DND-41 (cell line): ENCODE measurements around the gene DGAT2L6.

Source experiments
- ATAC-seq: fragments of 200-7000 bp; cut with Tn5 transposase; 3 replicates; pipeline ENCODE4 v1.9.1; 2021; ENCODE audit warnings: low read depth; ENCODE audit not compliant: insufficient read depth
- DNase-seq: peaks from one replicate; pipeline ENCODE4 v3.0.0-alpha.2; 2020
- H2AFZ ChIP-seq: 2 replicates; pipeline ENCODE4 v1.6.0; 2012; ENCODE audit warnings: low read depth, low read length
- H3K27ac ChIP-seq: 2 replicates; pipeline ENCODE4 v1.5.1; 2012; ENCODE audit warnings: low read length, inconsistent platforms
- H3K27me3 ChIP-seq: fragments of 200-600 bp; sonication (generic); 2 replicates; pipeline ENCODE4 v1.6.0; 2012; ENCODE audit warnings: low read length, mild to moderate bottlenecking, inconsistent platforms; ENCODE audit not compliant: insufficient read depth, poor library complexity
- H3K36me3 ChIP-seq: 2 replicates; pipeline ENCODE4 v1.5.1; 2012; ENCODE audit warnings: low read length, inconsistent platforms; ENCODE audit not compliant: insufficient read depth
- H3K4me1 ChIP-seq: 2 replicates; pipeline ENCODE4 v1.5.1; 2012; ENCODE audit warnings: mild to moderate bottlenecking, low read length; ENCODE audit not compliant: insufficient read depth
- H3K4me2 ChIP-seq: 2 replicates; pipeline ENCODE4 v1.6.0; 2012; ENCODE audit warnings: mild to moderate bottlenecking, moderate library complexity, low read length, inconsistent platforms; ENCODE audit not compliant: insufficient read depth
- H3K4me3 ChIP-seq, 2 experiments: fragments of 200-600 bp in 1 of 2; shearing (Covaris generic) in 1 of 2; 2 replicates each; pipeline ENCODE4 v1.5.1; 2012 to 2016; ENCODE audit warnings: inconsistent platforms in 2 of 2, low read length in 2 of 2, mild to moderate bottlenecking in 2 of 2, low read depth in 1 of 2, moderate library complexity in 1 of 2
- H3K79me2 ChIP-seq: 2 replicates; pipeline ENCODE4 v1.6.0; 2012; ENCODE audit warnings: low read length, inconsistent platforms; ENCODE audit not compliant: insufficient read depth
- H3K9ac ChIP-seq: 2 replicates; pipeline ENCODE4 v1.6.0; 2012; ENCODE audit warnings: low read depth, mild to moderate bottlenecking, inconsistent platforms, low read length, moderate library complexity
- H3K9me3 ChIP-seq: 2 replicates; pipeline ENCODE4 v1.5.1; 2012; ENCODE audit warnings: low read length, moderate library complexity, mild to moderate bottlenecking, inconsistent platforms; ENCODE audit not compliant: insufficient read depth, severe bottlenecking
- H4K20me1 ChIP-seq: 2 replicates; pipeline ENCODE4 v1.6.0; 2012; ENCODE audit warnings: low read length; ENCODE audit not compliant: insufficient read depth
- CTCF ChIP-seq: IDR thresholded peaks from 2 replicates; pipeline ENCODE4 v1.5.1; 2012; ENCODE audit warnings: borderline replicate concordance, low read length, moderate library complexity, mild to moderate bottlenecking; ENCODE audit not compliant: poor library complexity, severe bottlenecking; ENCODE audit errors: extremely low read depth
- EZH2 ChIP-seq: IDR thresholded peaks from 3 replicates; pipeline ENCODE4 v1.6.1; 2012; ENCODE audit warnings: borderline replicate concordance, low read depth, mild to moderate bottlenecking, moderate library complexity, low read length, inconsistent platforms; ENCODE audit not compliant: severe bottlenecking

The DGAT2L6 gene

DNA sequence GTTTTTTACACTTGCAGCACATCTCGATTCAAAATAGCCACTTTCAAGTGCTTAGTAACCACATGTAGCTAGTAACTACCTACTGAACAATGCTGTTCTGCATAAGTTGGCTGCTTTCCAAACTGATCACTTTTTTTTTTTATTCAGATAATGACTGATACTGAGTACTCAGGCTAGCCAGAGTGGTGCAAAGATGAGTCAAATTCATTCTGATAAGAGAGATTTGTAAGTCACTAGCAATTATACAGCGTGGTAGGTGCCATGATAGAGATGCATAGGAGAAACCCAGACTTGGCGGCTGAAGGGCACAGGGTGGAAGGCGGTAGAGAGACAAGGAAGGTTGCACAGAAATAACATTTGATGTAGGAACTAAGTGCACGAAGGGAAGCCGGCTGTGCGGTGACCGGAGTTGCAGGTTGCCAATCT is 44.4 kb upstream of the DGAT2L6 start:
- peak overlapping the region; percentile 93 for H2AFZ ChIP-seq
- ATAC-seq, result peak; percentile 1; the same call in 2 of the 3 replicates

GRCh38 chrX:70133303-70134115 is 43.8 kb upstream of the DGAT2L6 start, which contains the start of gene IGBP1:
TSS of gene IGBP1 (plus strand) at chrX:70133447. CDS start at chrX:70133948, 501 bp downstream.
- Histone ChIP-seq H3K9ac (peak within 1 kb of the TSS; percentile 82), H3K4me1 (peaks cover 29% of the 10 kb centered on the region), H3K79me2 (peaks cover 26% of the 10 kb centered on the region), H3K27ac (peak within 1 kb of the TSS; percentile 97), H4K20me1 (no peaks in the 10 kb centered on the region), H3K27me3 (no peaks in the 10 kb centered on the region), H3K36me3 (peaks cover 16% of the 10 kb centered on the region), H3K4me2 (peak within 1 kb of the TSS; percentile 75), H3K4me3 (peak within 1 kb of the TSS; percentile 82 to 89), H2AFZ (peak within 1 kb of the TSS; percentile 93), H3K9me3 (no peaks in the 10 kb centered on the region)
- ATAC-seq, result peak; percentile 86
- TF ChIP-seq CTCF (peak; percentile 72), EZH2 (no peak)
- DNase-seq, result peak; percentile 86

More for the DNA sequence above, 44.4 kb upstream of the DGAT2L6 start:
- H3K9me3 ChIP-seq, result no peaks in the 10 kb centered on the region
- H3K9ac ChIP-seq, result peak overlapping the region; percentile 82
- no peaks in the 10 kb centered on the region for H3K27me3 ChIP-seq
- no peak for DNase-seq
- H3K79me2 ChIP-seq, result peaks cover 26% of the 10 kb centered on the region
- peaks cover 29% of the 10 kb centered on the region for H3K4me1 ChIP-seq
- H3K27ac ChIP-seq, result peak overlapping the region; percentile 97
- TF ChIP-seq EZH2, result no peak
- no peak for TF ChIP-seq CTCF
- no peaks in the 10 kb centered on the region for H4K20me1 ChIP-seq
- peak overlapping the region; percentile 82 to 89; a peak in 3 of 4 replicates for H3K4me3 ChIP-seq
- peak overlapping the region; percentile 62 for H3K4me2 ChIP-seq
- peaks cover 16% of the 10 kb centered on the region for H3K36me3 ChIP-seq

GRCh38 chrX:70134116-70134477 is 43.2 kb upstream of the DGAT2L6 start:
- peak overlapping the region; percentile 75 for H3K4me2 ChIP-seq
- no peaks in the 10 kb centered on the region for H3K9me3 ChIP-seq
- DNase-seq (no peak), ATAC-seq (0 out of 3 replicates have a peak, but pooled peaks have one; percentile 2)
- H4K20me1 ChIP-seq, result no peaks in the 10 kb centered on the region
- H3K4me1 ChIP-seq, result peaks cover 29% of the 10 kb centered on the region
- peak overlapping the region; percentile 82 to 89 for H3K4me3 ChIP-seq
- H3K36me3 ChIP-seq, result peaks cover 16% of the 10 kb centered on the region
- peak overlapping the region; percentile 97 for H3K27ac ChIP-seq
- H3K79me2 ChIP-seq, result peaks cover 26% of the 10 kb centered on the region
- H2AFZ ChIP-seq, result peak overlapping the region; percentile 78
- H3K27me3 ChIP-seq, result no peaks in the 10 kb centered on the region
- peak overlapping the region; percentile 82 for H3K9ac ChIP-seq
- TF ChIP-seq EZH2 (no peak), CTCF (no peak)
